Breast epithelium (tissue), 3 donors: ENCODE results near the gene SNX15.

Source experiments
- CTCF ChIP-seq, 3 donors: fragments of 450-650 bp; IDR thresholded peaks; one replicate each; pipeline ENCODE4 v1.5.1; 2016 to 2017; ENCODE audit warnings: antibody characterized with exemption in 3 of 3, mild to moderate bottlenecking in 3 of 3, moderate library complexity in 3 of 3
- POLR2A ChIP-seq: fragments of 450-650 bp; IDR thresholded peaks from one replicate; pipeline ENCODE4 v1.6.1; 2016; ENCODE audit warnings: antibody characterized with exemption, mild to moderate bottlenecking, moderate library complexity
- POLR2AphosphoS5 ChIP-seq, 3 donors: sonication (generic); formaldehyde crosslinking; IDR thresholded peaks; one replicate each; pipeline ENCODE4 v1.6.1; 2017; ENCODE audit warnings: antibody characterized with exemption in 3 of 3

GRCh38 chr11:65064847-65065240 lies 37.6 kb downstream of the SNX15 start:
- TF ChIP-seq POLR2AphosphoS5 (IDR thresholded peaks at IDR 0.05) (no peak), CTCF (IDR thresholded peaks at IDR 0.05) (no peak), POLR2A (no peak)
